ENCODE data around the gene MOSPD3. TPM values are rescaled to one million over a fixed set of nuclear protein-coding genes. Genes with fewer than 3 reads are reported as not detected.

Gene MOSPD3
- total RNA-seq, 1 experiment from 2014 or later: 16.7 TPM

- Histone ChIP-seq H3K4me1 (ENCODE audit: insufficient read depth, low read length) (no peaks in the 10 kb centered on the region), H3K9me3 (ENCODE audit: control insufficient read depth, low read depth, low read length) (no peaks in the 10 kb centered on the region), H3K79me1 (ENCODE audit: insufficient read depth, low read depth, low read length, poor library complexity, severe bottlenecking) (no peaks in the 10 kb centered on the region), H2AFZ (ENCODE audit: low read length) (no peak overlapping the region), H4K8ac (replicated peaks; ENCODE audit: insufficient read length, low read depth, low read length) (no peak overlapping the region), H3K79me2 (ENCODE audit: insufficient read depth, low read length) (no peaks in the 10 kb centered on the region), H3K56ac (ENCODE audit: insufficient read length, low read depth, low read length) (no peak overlapping the region), H3K4me2 (ENCODE audit: insufficient read depth, insufficient read length, low read length) (peak overlapping the region; percentile 44), H4K91ac (ENCODE audit: insufficient read length, low read depth, low read length) (no peak overlapping the region), H3K23ac (ENCODE audit: insufficient read length, low read depth, low read length) (no peak overlapping the region), H3K14ac (ENCODE audit: insufficient read depth, low read length) (no peak overlapping the region; the same call in 1 of the 2 replicates), H3K27me3 (ENCODE audit: insufficient read depth, low read length) (peaks cover 13% of the 10 kb centered on the region), H2BK20ac (ENCODE audit: low read depth, low read length, poor library complexity, severe bottlenecking) (no peak overlapping the region), H4K5ac (ENCODE audit: insufficient read length, low read depth, low read length) (no peak overlapping the region), H2BK5ac (ENCODE audit: insufficient read length, low read length) (no peak overlapping the region), H3T11ph (ENCODE audit: low read length) (no peak overlapping the region), H3K9ac (ENCODE audit: extremely low read depth, insufficient read length, low read length) (no peak overlapping the region), H2BK12ac (ENCODE audit: insufficient read length, low read depth, low read length) (no peak overlapping the region), H2BK120ac (ENCODE audit: low read depth, low read length, poor library complexity, severe bottlenecking) (no peak overlapping the region), H3K23me2 (ENCODE audit: insufficient read length, low read depth, low read length, poor library complexity, severe bottlenecking) (no peaks in the 10 kb centered on the region), H3K27ac (ENCODE audit: insufficient read length, low read depth, low read length) (no peak overlapping the region), H3K18ac (ENCODE audit: insufficient read length, low read depth, low read length) (no peak overlapping the region), H2BK15ac (ENCODE audit: low read depth, low read length) (no peak overlapping the region), H4K20me1 (ENCODE audit: control insufficient read depth, insufficient read depth, insufficient read length) (no peaks in the 10 kb centered on the region), H2AK5ac (ENCODE audit: insufficient read length, low read length) (no peak overlapping the region), H3K4ac (ENCODE audit: low read depth, low read length) (no peak overlapping the region)
- no CpG with 5 or more reads among the region's 25 CpGs for WGBS (ENCODE audit: extremely low coverage, insufficient read length, low lambda C conversion rate)
- no peaks in the 10 kb centered on the region for H3K36me3 Mint-ChIP-seq (ENCODE audit: insufficient read depth in 1 of 3, low read depth in 3 of 3)
- H3K4me1 Mint-ChIP-seq: peaks cover 4 to 5% of the 10 kb centered on the region in 2 experiments; a peak in 3 of 4 replicates
- TF ChIP-seq CTCF (conservative IDR thresholded peaks at IDR 0.05): no peak
- no peak for DNase-seq
- peaks cover 73% of the 10 kb centered on the region for H3K27me3 Mint-ChIP-seq (ENCODE audit: low read depth)
- no peak overlapping the region for H3K27ac Mint-ChIP-seq
- no peaks in the 10 kb centered on the region for H3K9me3 Mint-ChIP-seq
- H3K4me3 Mint-ChIP-seq: peak overlapping the region; percentile 14 to 65
Measured at GRCh38 chr7:100654908-100655831, 42.8 kb downstream of the MOSPD3 start.
